Osteocyte (in vitro differentiated cells): Measurements from ENCODE around the gene GPRIN3. TPM values are rescaled to one million over a fixed set of nuclear protein-coding genes. Genes with fewer than 3 reads are reported as not detected.

ENCODE experiments used
- DNase-seq: peaks from one replicate; pipeline ENCODE4 v3.0.0; 2021; ENCODE audit warnings: mixed read lengths; ENCODE audit not compliant: unreplicated experiment; ENCODE audit errors: extremely low spot score
- H3K27ac Mint-ChIP-seq: one replicate; pipeline ENCODE4 v1.8.0; 2021; ENCODE audit warnings: mild to moderate bottlenecking, mixed read lengths; ENCODE audit not compliant: unreplicated experiment
- H3K27me3 Mint-ChIP-seq: one replicate; pipeline ENCODE4 v1.8.0; 2021; ENCODE audit warnings: mixed read lengths; ENCODE audit not compliant: unreplicated experiment
- H3K36me3 Mint-ChIP-seq: one replicate; pipeline ENCODE4 v1.8.0; 2021; ENCODE audit warnings: mixed read lengths; ENCODE audit not compliant: unreplicated experiment
- H3K4me1 Mint-ChIP-seq: one replicate; pipeline ENCODE4 v1.8.0; 2021; ENCODE audit warnings: mixed read lengths; ENCODE audit not compliant: unreplicated experiment
- H3K4me3 Mint-ChIP-seq: one replicate; pipeline ENCODE4 v1.8.0; 2021; ENCODE audit warnings: mild to moderate bottlenecking, moderate library complexity, mixed read lengths; ENCODE audit not compliant: unreplicated experiment
- H3K9me3 Mint-ChIP-seq: one replicate; pipeline ENCODE4 v1.8.0; 2021; ENCODE audit warnings: mixed read lengths; ENCODE audit not compliant: unreplicated experiment
- total RNA-seq: library from RNA; stranded (reverse); gene quantifications from 2 replicates; pipeline ENCODE4 v1.2.1, GENCODE V29; 2021
- TF ChIP-seq, protein P1 (sequence below): fragments of 200-600 bp; sonication (generic); IDR thresholded peaks from 2 replicates; pipeline ENCODE4 v1.5.0; 2021; ENCODE audit warnings: antibody characterized with exemption, mild to moderate bottlenecking, moderate library complexity

Gene GPRIN3
- total RNA-seq, 1 donor from 2014 or later = not detected

DNA sequence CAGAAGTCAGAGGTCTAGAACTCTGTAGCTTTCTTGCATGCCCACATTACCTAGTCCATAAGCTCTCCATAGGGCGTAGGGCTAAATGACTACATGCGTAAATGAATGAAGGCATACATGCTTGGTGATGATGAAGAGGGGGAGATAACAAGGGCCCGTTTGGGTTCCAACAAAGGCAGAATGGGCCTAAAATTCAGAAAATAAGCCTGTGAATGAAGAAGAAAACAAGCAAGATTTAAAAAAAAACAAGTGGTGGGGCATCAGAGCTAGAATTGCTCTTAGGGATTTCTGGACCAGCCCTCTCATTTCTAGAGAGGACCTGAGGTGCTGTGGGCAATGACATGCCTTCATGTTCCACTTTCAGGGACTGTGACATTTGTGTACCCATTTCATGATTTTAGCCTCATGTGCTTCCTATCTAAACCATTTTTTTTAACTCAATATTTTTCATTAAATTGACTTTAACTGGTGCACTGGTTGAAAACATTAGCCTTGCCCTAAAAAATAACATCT, 12.1 kb downstream of the GPRIN3 start:
- Mint-ChIP-seq H3K4me3 (no peak overlapping the region), H3K27me3 (peaks cover 23% of the 10 kb centered on the region), H3K36me3 (no peaks in the 10 kb centered on the region), H3K4me1 (peaks cover 3% of the 10 kb centered on the region), H3K27ac (no peak overlapping the region), H3K9me3 (no peaks in the 10 kb centered on the region)
- TF ChIP-seq, protein P1, sequence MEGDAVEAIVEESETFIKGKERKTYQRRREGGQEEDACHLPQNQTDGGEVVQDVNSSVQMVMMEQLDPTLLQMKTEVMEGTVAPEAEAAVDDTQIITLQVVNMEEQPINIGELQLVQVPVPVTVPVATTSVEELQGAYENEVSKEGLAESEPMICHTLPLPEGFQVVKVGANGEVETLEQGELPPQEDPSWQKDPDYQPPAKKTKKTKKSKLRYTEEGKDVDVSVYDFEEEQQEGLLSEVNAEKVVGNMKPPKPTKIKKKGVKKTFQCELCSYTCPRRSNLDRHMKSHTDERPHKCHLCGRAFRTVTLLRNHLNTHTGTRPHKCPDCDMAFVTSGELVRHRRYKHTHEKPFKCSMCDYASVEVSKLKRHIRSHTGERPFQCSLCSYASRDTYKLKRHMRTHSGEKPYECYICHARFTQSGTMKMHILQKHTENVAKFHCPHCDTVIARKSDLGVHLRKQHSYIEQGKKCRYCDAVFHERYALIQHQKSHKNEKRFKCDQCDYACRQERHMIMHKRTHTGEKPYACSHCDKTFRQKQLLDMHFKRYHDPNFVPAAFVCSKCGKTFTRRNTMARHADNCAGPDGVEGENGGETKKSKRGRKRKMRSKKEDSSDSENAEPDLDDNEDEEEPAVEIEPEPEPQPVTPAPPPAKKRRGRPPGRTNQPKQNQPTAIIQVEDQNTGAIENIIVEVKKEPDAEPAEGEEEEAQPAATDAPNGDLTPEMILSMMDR = no peak
- no peak for DNase-seq

DNA sequence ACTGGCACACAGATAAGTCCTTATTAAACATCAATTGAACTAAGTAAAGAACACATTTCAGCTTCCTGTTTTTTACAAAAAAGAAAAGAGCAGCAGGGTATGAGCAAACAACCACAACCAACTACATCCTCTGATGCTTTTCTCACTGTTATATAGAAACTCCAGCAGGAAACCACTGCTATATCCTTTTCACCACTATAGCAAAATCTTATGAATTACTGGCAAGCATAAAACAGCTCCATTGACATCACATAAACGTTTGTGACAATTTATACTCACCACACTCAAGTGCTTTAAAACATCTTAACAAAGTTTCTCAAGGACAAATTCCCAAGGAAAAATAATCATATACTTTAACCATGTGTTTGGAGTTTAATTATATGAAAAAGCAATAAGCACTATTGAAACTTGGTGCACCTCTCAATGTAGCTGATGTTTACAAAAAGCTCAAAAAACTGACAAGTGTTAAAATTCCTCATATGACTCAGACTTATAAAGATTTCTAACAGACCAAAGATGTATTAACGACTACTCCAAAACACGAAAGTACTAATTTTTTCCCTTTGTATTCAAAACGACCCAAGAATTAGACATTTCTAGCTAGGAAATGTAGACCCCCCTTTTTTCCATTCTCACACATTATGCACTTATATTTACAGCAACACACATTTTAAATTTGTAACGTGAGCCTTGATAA, 12.9 kb downstream of the GPRIN3 start:
- Mint-ChIP-seq H3K27ac (no peak overlapping the region), H3K4me3 (no peak overlapping the region), H3K27me3 (peaks cover 26% of the 10 kb centered on the region), H3K4me1 (peaks cover 3% of the 10 kb centered on the region), H3K9me3 (no peaks in the 10 kb centered on the region), H3K36me3 (no peaks in the 10 kb centered on the region)
- TF ChIP-seq, protein P1 = no peak
- no peak for DNase-seq

DNA sequence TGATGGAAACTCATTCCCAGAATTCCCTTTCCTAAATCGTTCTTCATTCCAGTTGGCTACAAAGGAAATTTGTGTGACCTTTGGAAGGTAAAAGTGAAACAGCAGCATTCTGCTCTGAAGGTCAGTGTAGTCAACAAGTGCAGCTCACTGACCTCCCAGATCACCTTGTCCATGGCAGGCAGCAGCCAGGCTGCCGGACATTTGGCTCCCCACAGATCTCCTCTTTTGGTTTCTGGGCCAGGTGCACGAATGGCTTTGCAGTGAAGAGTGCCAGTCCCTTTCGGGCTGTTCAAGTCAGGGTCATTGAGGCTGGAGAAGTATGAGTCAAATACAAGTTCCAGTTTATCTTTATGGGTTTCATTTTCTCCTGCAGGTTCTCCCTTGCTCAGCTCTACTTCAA, 14.3 kb downstream of the GPRIN3 start:
- no peak overlapping the region for H3K4me3 Mint-ChIP-seq
- no peaks in the 10 kb centered on the region for H3K4me1 Mint-ChIP-seq
- peaks cover 26% of the 10 kb centered on the region for H3K27me3 Mint-ChIP-seq
- H3K9me3 Mint-ChIP-seq = no peaks in the 10 kb centered on the region
- H3K27ac Mint-ChIP-seq = no peak overlapping the region
- no peak for DNase-seq
- no peaks in the 10 kb centered on the region for H3K36me3 Mint-ChIP-seq
- TF ChIP-seq, protein P1 = no peak

DNA sequence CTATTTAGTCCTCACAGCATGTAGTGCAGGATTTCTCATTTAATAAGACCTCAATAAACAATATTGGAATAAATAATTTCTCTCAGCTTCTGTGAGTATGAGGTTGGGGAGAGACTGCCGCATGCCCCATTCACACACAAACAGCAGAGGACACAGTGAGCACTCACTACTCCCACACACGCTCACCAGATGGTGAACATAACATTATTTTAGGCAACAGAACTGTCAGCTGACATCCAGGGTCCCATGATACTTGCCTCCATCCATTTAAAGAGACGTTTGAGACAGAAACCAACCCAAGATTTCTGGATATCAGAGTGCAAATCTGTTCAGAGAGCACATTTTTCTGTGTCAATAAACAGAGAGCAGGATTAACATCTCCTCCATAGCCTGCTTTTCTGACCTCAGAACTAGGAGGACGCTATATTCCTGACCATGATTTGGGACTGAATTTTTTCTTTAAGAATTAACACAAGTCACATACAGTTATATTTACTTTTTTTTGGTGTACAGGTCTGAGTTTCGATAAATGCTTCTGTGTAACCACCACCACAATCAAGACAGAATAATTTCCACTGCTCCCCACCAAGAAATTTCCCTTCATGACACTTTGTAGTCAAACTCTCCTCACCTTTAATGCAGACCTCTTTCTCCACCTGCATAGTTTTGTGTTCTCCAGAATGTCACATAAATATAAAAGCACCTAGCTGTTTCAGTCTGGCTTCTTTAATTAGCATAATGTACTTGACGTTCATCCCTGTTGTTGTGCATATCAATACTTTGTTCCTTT, 16.7 kb downstream of the GPRIN3 start:
- TF ChIP-seq, protein P1 = no peak
- no peak overlapping the region for H3K4me3 Mint-ChIP-seq
- no peaks in the 10 kb centered on the region for H3K9me3 Mint-ChIP-seq
- H3K4me1 Mint-ChIP-seq = no peaks in the 10 kb centered on the region
- no peak overlapping the region for H3K27ac Mint-ChIP-seq
- H3K36me3 Mint-ChIP-seq = no peaks in the 10 kb centered on the region
- peaks cover 30% of the 10 kb centered on the region for H3K27me3 Mint-ChIP-seq
- no peak for DNase-seq

DNA sequence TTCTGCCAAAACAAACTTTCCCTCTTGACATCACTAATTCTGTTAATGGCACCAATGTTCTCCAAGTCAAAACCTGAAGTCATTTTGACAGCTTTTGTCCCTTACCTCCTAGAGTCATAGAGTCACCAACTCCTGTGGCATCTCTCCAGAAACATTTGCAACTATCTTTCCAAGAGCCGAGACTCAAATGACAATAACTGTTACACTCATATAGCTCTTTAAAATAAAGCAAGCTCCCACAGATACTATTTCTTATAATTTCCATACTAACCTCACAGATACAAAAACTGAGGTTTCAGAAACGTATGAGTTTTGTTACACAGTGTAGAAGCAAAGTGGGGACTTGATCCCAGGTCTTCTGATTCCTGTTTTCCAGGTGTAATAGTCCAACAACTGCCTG, 18.3 kb downstream of the GPRIN3 start:
- H3K4me3 Mint-ChIP-seq = no peak overlapping the region
- TF ChIP-seq, protein P1 = no peak
- no peak overlapping the region for H3K27ac Mint-ChIP-seq
- H3K27me3 Mint-ChIP-seq = peaks cover 30% of the 10 kb centered on the region
- no peaks in the 10 kb centered on the region for H3K4me1 Mint-ChIP-seq
- no peaks in the 10 kb centered on the region for H3K9me3 Mint-ChIP-seq
- DNase-seq = no peak
- no peaks in the 10 kb centered on the region for H3K36me3 Mint-ChIP-seq
